ENCODE data around the gene GAR1. TPM values are rescaled to one million over a fixed set of nuclear protein-coding genes. Genes with fewer than 3 reads are reported as not detected.
"Not testable (repeated sequence)": the region's sequence is repeated elsewhere in the genome, so short reads cannot be mapped to it uniquely, and the experiment has no call there.

GAR1 gene
- 43.3 TPM for polyA plus RNA-seq (2013, experiment 1 of 2)
- 42.3 TPM for polyA plus RNA-seq (2013, experiment 2 of 2)

GRCh38 chr4:109815151-109816081 lies at the start of gene GAR1:
TSS of gene GAR1 (plus strand) at chr4:109815762. CDS start at chr4:109816165, 403 bp downstream.
- 1% methylated on average over 53 of the region's 53 CpGs for WGBS
- peak within 1 kb of the TSS; percentile 94 for H3K9ac ChIP-seq (ENCODE audit: low read depth, low read length)
- H3K4me1 ChIP-seq (ENCODE audit: insufficient read depth, low read length): peaks cover 14% of the 10 kb centered on the region
- H3K36me3 ChIP-seq (ENCODE audit: insufficient read depth, low read length): peaks cover 35% of the 10 kb centered on the region
- H3K4me3 ChIP-seq (ENCODE audit: low read length): peak within 1 kb of the TSS; percentile 94
- H3K27ac ChIP-seq (ENCODE audit: low read depth, low read length): peak within 1 kb of the TSS; percentile 83
- no peaks in the 10 kb centered on the region for H3K27me3 ChIP-seq (ENCODE audit: insufficient read depth, low read length)
- no peaks in the 10 kb centered on the region for H3K9me3 ChIP-seq (ENCODE audit: insufficient read depth, low read depth, low read length)

GRCh38 chr4:109782092-109782491 lies 33.5 kb upstream of the GAR1 start:
- not testable (repeated sequence) for H3K4me3 ChIP-seq (ENCODE audit: low read length); H3K27me3 ChIP-seq (ENCODE audit: insufficient read depth, low read length); H3K9me3 ChIP-seq (ENCODE audit: insufficient read depth, low read depth, low read length); H3K27ac ChIP-seq (ENCODE audit: low read depth, low read length); H3K9ac ChIP-seq (ENCODE audit: low read depth, low read length); H3K36me3 ChIP-seq (ENCODE audit: insufficient read depth, low read length); H3K4me1 ChIP-seq (ENCODE audit: insufficient read depth, low read length)
- 100% methylated on average over 2 of the region's 2 CpGs for WGBS

- 100% methylated on average over 1 of the region's 1 CpG for WGBS
- H3K4me3 ChIP-seq (ENCODE audit: low read length): no peak overlapping the region
- H3K27ac ChIP-seq (ENCODE audit: low read depth, low read length): no peak overlapping the region
- H3K36me3 ChIP-seq (ENCODE audit: insufficient read depth, low read length): no peaks in the 10 kb centered on the region
- no peak overlapping the region for H3K9ac ChIP-seq (ENCODE audit: low read depth, low read length)
- no peaks in the 10 kb centered on the region for H3K27me3 ChIP-seq (ENCODE audit: insufficient read depth, low read length)
- no peaks in the 10 kb centered on the region for H3K9me3 ChIP-seq (ENCODE audit: insufficient read depth, low read depth, low read length)
- H3K4me1 ChIP-seq (ENCODE audit: insufficient read depth, low read length): no peaks in the 10 kb centered on the region
Observed at GRCh38 chr4:109786846-109787245, 28.7 kb upstream of the GAR1 start.

GRCh38 chr4:109787807-109788206 lies 27.8 kb upstream of the GAR1 start:
- Histone ChIP-seq H3K4me3 (ENCODE audit: low read length) (no peak overlapping the region), H3K27ac (ENCODE audit: low read depth, low read length) (no peak overlapping the region), H3K4me1 (ENCODE audit: insufficient read depth, low read length) (no peaks in the 10 kb centered on the region), H3K9me3 (ENCODE audit: insufficient read depth, low read depth, low read length) (no peaks in the 10 kb centered on the region), H3K36me3 (ENCODE audit: insufficient read depth, low read length) (no peaks in the 10 kb centered on the region), H3K27me3 (ENCODE audit: insufficient read depth, low read length) (no peaks in the 10 kb centered on the region), H3K9ac (ENCODE audit: low read depth, low read length) (no peak overlapping the region)
- no CpG with 5 or more reads among the region's 1 CpG for WGBS

GRCh38 chr4:109795059-109795458 lies 20.5 kb upstream of the GAR1 start:
- Histone ChIP-seq H3K9me3 (ENCODE audit: insufficient read depth, low read depth, low read length) (no peaks in the 10 kb centered on the region), H3K27ac (ENCODE audit: low read depth, low read length) (no peak overlapping the region), H3K4me3 (ENCODE audit: low read length) (no peak overlapping the region), H3K4me1 (ENCODE audit: insufficient read depth, low read length) (no peaks in the 10 kb centered on the region), H3K36me3 (ENCODE audit: insufficient read depth, low read length) (no peaks in the 10 kb centered on the region), H3K9ac (ENCODE audit: low read depth, low read length) (no peak overlapping the region), H3K27me3 (ENCODE audit: insufficient read depth, low read length) (no peaks in the 10 kb centered on the region)
- WGBS: 97% methylated on average over 6 of the region's 6 CpGs

GRCh38 chr4:109798866-109799265 lies 16.7 kb upstream of the GAR1 start:
- H3K36me3 ChIP-seq (ENCODE audit: insufficient read depth, low read length): no peaks in the 10 kb centered on the region
- H3K27me3 ChIP-seq (ENCODE audit: insufficient read depth, low read length): no peaks in the 10 kb centered on the region
- H3K4me3 ChIP-seq (ENCODE audit: low read length): no peak overlapping the region
- H3K27ac ChIP-seq (ENCODE audit: low read depth, low read length): no peak overlapping the region
- H3K4me1 ChIP-seq (ENCODE audit: insufficient read depth, low read length): no peaks in the 10 kb centered on the region
- H3K9me3 ChIP-seq (ENCODE audit: insufficient read depth, low read depth, low read length): no peaks in the 10 kb centered on the region
- H3K9ac ChIP-seq (ENCODE audit: low read depth, low read length): no peak overlapping the region

GRCh38 chr4:109801099-109801789 lies 14.3 kb upstream of the GAR1 start:
- no peak overlapping the region for H3K4me3 ChIP-seq (ENCODE audit: low read length)
- H3K27me3 ChIP-seq (ENCODE audit: insufficient read depth, low read length): no peaks in the 10 kb centered on the region
- H3K9me3 ChIP-seq (ENCODE audit: insufficient read depth, low read depth, low read length): no peaks in the 10 kb centered on the region
- H3K9ac ChIP-seq (ENCODE audit: low read depth, low read length): no peak overlapping the region
- WGBS: 87% methylated on average over 2 of the region's 4 CpGs
- H3K4me1 ChIP-seq (ENCODE audit: insufficient read depth, low read length): no peaks in the 10 kb centered on the region
- H3K36me3 ChIP-seq (ENCODE audit: insufficient read depth, low read length): no peaks in the 10 kb centered on the region
- no peak overlapping the region for H3K27ac ChIP-seq (ENCODE audit: low read depth, low read length)

- WGBS: 92% methylated on average over 2 of the region's 2 CpGs
- no peaks in the 10 kb centered on the region for H3K36me3 ChIP-seq (ENCODE audit: insufficient read depth, low read length)
Observed at GRCh38 chr4:109801895-109802319, 13.7 kb upstream of the GAR1 start, which contains the start of gene CFI. TSS of gene CFI (minus strand) at chr4:109801999. CDS start at chr4:109801971, 28 bp downstream.

GRCh38 chr4:109803924-109804571 lies 11.5 kb upstream of the GAR1 start:
- no peaks in the 10 kb centered on the region for H3K36me3 ChIP-seq (ENCODE audit: insufficient read depth, low read length)
- H3K9ac ChIP-seq (ENCODE audit: low read depth, low read length): no peak overlapping the region
- no peak overlapping the region for H3K4me3 ChIP-seq (ENCODE audit: low read length)
- no peaks in the 10 kb centered on the region for H3K9me3 ChIP-seq (ENCODE audit: insufficient read depth, low read depth, low read length)
- no peak overlapping the region for H3K27ac ChIP-seq (ENCODE audit: low read depth, low read length)
- H3K27me3 ChIP-seq (ENCODE audit: insufficient read depth, low read length): no peaks in the 10 kb centered on the region
- no peaks in the 10 kb centered on the region for H3K4me1 ChIP-seq (ENCODE audit: insufficient read depth, low read length)
- 49% methylated on average over 4 of the region's 4 CpGs for WGBS

More at GRCh38 chr4:109801895-109802319, 13.7 kb upstream of the GAR1 start, which contains the start of gene CFI:
- no peaks in the 10 kb centered on the region for H3K27me3 ChIP-seq (ENCODE audit: insufficient read depth, low read length)
- no peaks in the 10 kb centered on the region for H3K9me3 ChIP-seq (ENCODE audit: insufficient read depth, low read depth, low read length)
- no peaks in the 10 kb centered on the region for H3K4me1 ChIP-seq (ENCODE audit: insufficient read depth, low read length)
- no peak within 1 kb of the TSS for H3K27ac ChIP-seq (ENCODE audit: low read depth, low read length)
- no peak within 1 kb of the TSS for H3K4me3 ChIP-seq (ENCODE audit: low read length)
- H3K9ac ChIP-seq (ENCODE audit: low read depth, low read length): no peak within 1 kb of the TSS

GRCh38 chr4:109809655-109810054 lies 5.9 kb upstream of the GAR1 start:
- Histone ChIP-seq H3K27me3 (ENCODE audit: insufficient read depth, low read length) (no peaks in the 10 kb centered on the region), H3K4me3 (ENCODE audit: low read length) (no peak overlapping the region), H3K9me3 (ENCODE audit: insufficient read depth, low read depth, low read length) (no peaks in the 10 kb centered on the region), H3K27ac (ENCODE audit: low read depth, low read length) (no peak overlapping the region), H3K4me1 (ENCODE audit: insufficient read depth, low read length) (peaks cover 13% of the 10 kb centered on the region), H3K9ac (ENCODE audit: low read depth, low read length) (no peak overlapping the region), H3K36me3 (ENCODE audit: insufficient read depth, low read length) (no peaks in the 10 kb centered on the region)
- 96% methylated on average over 2 of the region's 2 CpGs for WGBS
